Measurements from ENCODE around the gene TSN. TPM values are rescaled to one million over a fixed set of nuclear protein-coding genes. Genes with fewer than 3 reads are reported as not detected.

Gene TSN
- total RNA-seq, 1 experiment from 2014 or later = 112 TPM

GRCh38 chr2:121768143-121768755, 12.8 kb downstream of the TSN start:
- DNase-seq (ENCODE audit: low spot score) = no peak
- POLR2A ChIA-PET (ENCODE audit: low non-redundant PET) = interaction anchor here (0.5 kb wide), 1 partner anchor 19 kb away, joined by 4 read pairs; no protein-coding TSS in a partner anchor
- Histone ChIP-seq H3K4me3 (ENCODE audit: low read depth, low read length, poor library complexity, severe bottlenecking) (no peak overlapping the region), H3K36me3 (ENCODE audit: insufficient read depth, low read length, poor library complexity, severe bottlenecking) (peaks cover 50% of the 10 kb centered on the region), H3K4me1 (ENCODE audit: insufficient read depth, low read length, poor library complexity, severe bottlenecking) (no peaks in the 10 kb centered on the region), H3K27ac (ENCODE audit: low read depth, low read length, poor library complexity, severe bottlenecking) (no peak overlapping the region), H3K9me3 (ENCODE audit: low read depth, low read length, poor library complexity, severe bottlenecking) (no peaks in the 10 kb centered on the region), H3K27me3 (replicated peaks; ENCODE audit: insufficient read depth, low read depth, low read length, poor library complexity) (no peaks in the 10 kb centered on the region)
- CTCF ChIA-PET = no interaction called here
- no peak for TF ChIP-seq EZH2 (IDR thresholded peaks at IDR 0.05; ENCODE audit: borderline replicate concordance, low read depth, low read length, poor library complexity, severe bottlenecking)
- no peak for TF ChIP-seq CTCF (conservative IDR thresholded peaks at IDR 0.05; ENCODE audit: low read depth, low read length)
- no TSS peak for BruUV-seq (replicated peaks)
- intact Hi-C loops (cut with micrococcal nuclease; ENCODE audit: unreplicated experiment) = no loop called here

- no peaks in the 10 kb centered on the region for H3K27me3 ChIP-seq (replicated peaks; ENCODE audit: insufficient read depth, low read depth, low read length, poor library complexity)
- no TSS peak for BruUV-seq (replicated peaks)
- H3K4me1 ChIP-seq (ENCODE audit: insufficient read depth, low read length, poor library complexity, severe bottlenecking) = no peaks in the 10 kb centered on the region
- DNase-seq (ENCODE audit: low spot score) = no peak
- no peak overlapping the region for H3K4me3 ChIP-seq (ENCODE audit: low read depth, low read length, poor library complexity, severe bottlenecking)
- H3K36me3 ChIP-seq (ENCODE audit: insufficient read depth, low read length, poor library complexity, severe bottlenecking) = peaks cover 12% of the 10 kb centered on the region
- intact Hi-C loops (cut with micrococcal nuclease; ENCODE audit: unreplicated experiment) = no loop called here
- POLR2A ChIA-PET (ENCODE audit: low non-redundant PET) = no interaction called here
- no peak overlapping the region for H3K27ac ChIP-seq (ENCODE audit: low read depth, low read length, poor library complexity, severe bottlenecking)
- CTCF ChIA-PET = no interaction called here
- TF ChIP-seq CTCF (conservative IDR thresholded peaks at IDR 0.05; ENCODE audit: low read depth, low read length) (no peak), EZH2 (IDR thresholded peaks at IDR 0.05; ENCODE audit: borderline replicate concordance, low read depth, low read length, poor library complexity, severe bottlenecking) (no peak)
- no peaks in the 10 kb centered on the region for H3K9me3 ChIP-seq (ENCODE audit: low read depth, low read length, poor library complexity, severe bottlenecking)
Observed at GRCh38 chr2:121771976-121772742, 16.7 kb downstream of the TSN start.

GRCh38 chr2:121774235-121774634, 18.8 kb downstream of the TSN start:
- CTCF ChIA-PET = no interaction called here

More at GRCh38 chr2:121774235-121774634, 18.8 kb downstream of the TSN start:
- H3K27me3 ChIP-seq (replicated peaks; ENCODE audit: insufficient read depth, low read depth, low read length, poor library complexity) = no peaks in the 10 kb centered on the region
- H3K4me3 ChIP-seq (ENCODE audit: low read depth, low read length, poor library complexity, severe bottlenecking) = no peak overlapping the region
- no peak overlapping the region for H3K27ac ChIP-seq (ENCODE audit: low read depth, low read length, poor library complexity, severe bottlenecking)
- H3K4me1 ChIP-seq (ENCODE audit: insufficient read depth, low read length, poor library complexity, severe bottlenecking) = no peaks in the 10 kb centered on the region
- no TSS peak for BruUV-seq (replicated peaks)
- H3K9me3 ChIP-seq (ENCODE audit: low read depth, low read length, poor library complexity, severe bottlenecking) = no peaks in the 10 kb centered on the region
- POLR2A ChIA-PET (ENCODE audit: low non-redundant PET) = no interaction called here
- DNase-seq (ENCODE audit: low spot score) = no peak
- TF ChIP-seq CTCF (conservative IDR thresholded peaks at IDR 0.05; ENCODE audit: low read depth, low read length) = no peak
- no peak for TF ChIP-seq EZH2 (IDR thresholded peaks at IDR 0.05; ENCODE audit: borderline replicate concordance, low read depth, low read length, poor library complexity, severe bottlenecking)
- intact Hi-C loops (cut with micrococcal nuclease; ENCODE audit: unreplicated experiment) = no loop called here
- H3K36me3 ChIP-seq (ENCODE audit: insufficient read depth, low read length, poor library complexity, severe bottlenecking) = no peaks in the 10 kb centered on the region

All from A673 (cell line).